ENCODE data around the gene EDAR. TPM values are rescaled to one million over a fixed set of nuclear protein-coding genes. Genes with fewer than 3 reads are reported as not detected.

Gene EDAR
- total RNA-seq, 1 donor from 2014 or later: 1.0 TPM

DNA sequence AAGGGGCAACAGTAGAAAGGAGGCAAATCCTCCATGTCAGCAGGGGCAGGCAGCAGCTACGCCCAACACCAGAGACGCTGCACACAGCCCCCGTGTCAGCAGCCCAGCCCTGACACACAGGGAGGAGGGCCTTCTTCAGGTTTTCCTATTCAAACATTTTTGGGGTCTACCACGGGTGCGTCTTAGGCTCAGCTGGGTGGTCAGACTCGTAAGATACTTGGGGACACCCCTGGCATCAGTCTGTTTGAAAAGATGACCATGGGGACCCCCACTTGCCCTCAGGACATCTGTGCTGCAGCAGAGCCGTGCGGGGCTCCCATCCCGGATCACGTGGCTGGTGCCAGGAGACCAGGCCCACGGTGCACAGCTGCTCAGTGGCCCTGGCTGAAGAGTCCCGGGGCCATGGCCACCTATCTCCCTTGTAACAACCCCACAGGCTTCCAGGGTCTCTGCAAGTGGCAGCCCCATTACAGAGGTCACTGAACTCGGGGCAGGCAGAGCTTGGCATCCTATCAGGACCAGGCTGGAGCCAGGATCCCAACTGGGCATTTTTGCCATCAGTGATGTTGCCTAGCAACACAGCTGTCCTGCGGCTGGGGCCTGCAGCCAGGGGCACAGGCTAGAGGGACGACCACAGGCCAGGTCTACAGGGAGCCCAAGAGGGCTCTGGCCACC lies 82.5 kb downstream of the EDAR start:
- DNase-seq (ENCODE audit: low read depth): no peak
- no peak overlapping the region for H3K4me3 ChIP-seq (ENCODE audit: low read depth, low read length)
- TF ChIP-seq CTCF (conservative IDR thresholded peaks at IDR 0.05; ENCODE audit: low read depth, low read length): no peak

DNA sequence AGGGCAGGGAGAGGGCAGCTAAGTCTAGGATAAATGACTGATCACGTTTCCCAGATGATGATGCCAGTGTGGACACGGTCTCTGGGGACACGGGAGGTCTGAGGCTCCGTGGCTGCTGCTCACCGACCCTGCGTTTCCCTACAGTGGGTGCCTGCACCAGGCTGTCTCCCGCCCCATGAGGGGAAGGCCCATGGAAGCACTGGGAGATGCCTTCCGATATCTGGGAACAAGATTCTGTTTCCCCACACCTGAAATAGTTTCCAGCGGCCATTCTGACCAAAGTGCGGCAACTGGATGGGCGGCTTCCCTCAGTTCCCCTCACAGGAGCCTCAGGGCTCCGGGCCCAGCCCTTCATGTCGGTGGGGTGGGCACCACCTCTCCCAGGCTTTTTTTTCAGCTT lies 83.1 kb downstream of the EDAR start:
- no peak overlapping the region for H3K4me3 ChIP-seq (ENCODE audit: low read depth, low read length)
- no peak for DNase-seq (ENCODE audit: low read depth)
- TF ChIP-seq CTCF (conservative IDR thresholded peaks at IDR 0.05; ENCODE audit: low read depth, low read length): no peak

GRCh38 chr2:108905176-108905575 lies 83.8 kb downstream of the EDAR start:
- no peak overlapping the region for H3K4me3 ChIP-seq (ENCODE audit: low read depth, low read length)
- TF ChIP-seq CTCF (conservative IDR thresholded peaks at IDR 0.05; ENCODE audit: low read depth, low read length): no peak
- no peak for DNase-seq (ENCODE audit: low read depth)

GRCh38 chr2:108904680-108905079 lies 84.3 kb downstream of the EDAR start:
- H3K4me3 ChIP-seq (ENCODE audit: low read depth, low read length): no peak overlapping the region
- DNase-seq (ENCODE audit: low read depth): no peak
- no peak for TF ChIP-seq CTCF (conservative IDR thresholded peaks at IDR 0.05; ENCODE audit: low read depth, low read length)

DNA sequence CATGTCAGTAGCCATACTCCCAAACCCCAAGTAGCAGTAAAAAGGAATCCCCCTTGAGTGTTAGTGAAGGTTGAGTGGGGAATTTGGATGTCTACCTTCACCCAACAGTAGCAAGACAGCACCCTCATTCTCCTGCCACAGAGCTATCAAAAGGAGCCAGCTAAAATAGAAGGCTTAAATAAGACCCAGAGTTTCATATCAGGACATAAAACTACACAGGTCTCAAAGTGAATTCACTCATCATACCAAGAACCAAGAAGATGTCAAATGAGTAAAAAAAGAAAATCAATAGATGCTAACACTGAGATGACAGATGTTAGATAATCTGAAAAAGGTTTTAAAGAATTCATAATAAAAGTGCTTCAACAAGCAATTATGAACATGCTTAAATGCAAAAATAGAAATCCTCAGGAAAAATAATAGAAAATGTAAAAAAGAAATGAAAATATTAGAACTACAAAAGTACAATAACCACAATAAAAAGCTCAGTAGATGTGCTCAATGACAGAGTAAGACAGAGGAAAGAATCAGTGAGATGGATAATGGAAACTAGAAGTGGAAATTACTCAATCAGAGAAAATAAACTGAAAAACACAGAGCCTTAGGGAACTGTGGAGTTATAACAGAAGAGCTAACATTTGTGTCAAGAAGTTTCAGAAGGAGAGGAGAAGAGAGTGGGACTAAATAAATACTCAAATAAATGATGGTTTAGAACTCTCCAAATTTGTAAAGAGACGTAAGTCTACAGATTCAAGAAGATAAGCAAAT lies 90.5 kb downstream of the EDAR start:
- DNase-seq (ENCODE audit: low read depth): no peak
- H3K4me3 ChIP-seq (ENCODE audit: low read depth, low read length): no peak overlapping the region
- no peak for TF ChIP-seq CTCF (conservative IDR thresholded peaks at IDR 0.05; ENCODE audit: low read depth, low read length)

DNA sequence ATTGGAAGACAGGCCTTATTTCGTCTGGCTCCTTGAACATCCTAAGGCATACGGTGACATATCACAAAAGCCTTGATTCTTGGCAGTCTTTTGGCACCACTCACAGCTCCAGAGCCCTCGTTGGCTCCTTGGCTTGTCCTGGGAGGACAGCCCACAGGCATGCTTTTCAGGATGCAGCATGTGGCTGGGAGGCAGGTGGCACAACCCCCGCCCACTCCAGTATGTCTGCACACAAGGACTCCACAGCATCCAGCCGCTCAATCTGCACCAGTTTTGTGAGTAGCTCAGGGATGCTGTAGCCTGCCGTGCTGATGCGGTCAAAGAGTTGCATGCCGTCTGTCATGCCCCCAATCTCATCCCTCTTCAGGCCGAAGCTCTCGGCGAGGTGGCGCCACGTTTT lies 92.3 kb downstream of the EDAR start:
- TF ChIP-seq CTCF (conservative IDR thresholded peaks at IDR 0.05; ENCODE audit: low read depth, low read length): no peak
- no peak overlapping the region for H3K4me3 ChIP-seq (ENCODE audit: low read depth, low read length)
- no peak for DNase-seq (ENCODE audit: low read depth)

Measured in epithelial cell of proximal tubule (primary cell).